Loucy (cell line): ENCODE data around the gene NR1D2.
"Not testable (repeated sequence)": the region's sequence is repeated elsewhere in the genome, so short reads cannot be mapped to it uniquely, and the experiment has no call there.

Experiments used
- CTCF ChIP-seq: fragments of 200-600 bp; sonication (generic); conservative IDR thresholded peaks from 2 replicates; pipeline ENCODE4 v1.5.1; 2014; ENCODE audit warnings: mild to moderate bottlenecking, antibody characterized with exemption, low read length
- EZH2phosphoT487 ChIP-seq: fragments of 200-600 bp; IDR thresholded peaks from 2 replicates; pipeline ENCODE4 v1.6.1; 2018; ENCODE audit warnings: antibody characterized with exemption, mild to moderate bottlenecking, moderate library complexity, borderline replicate concordance

GRCh38 chr3:23912335-23912734, 32.8 kb upstream of the NR1D2 start:
- not testable (repeated sequence) for TF ChIP-seq CTCF, EZH2phosphoT487
